GM12874 (cell line): Measurements from ENCODE around the gene ZNF302.

Experiments
- CTCF ChIP-seq: IDR thresholded peaks from 2 replicates; pipeline ENCODE4 v1.5.1; 2011; ENCODE audit warnings: low read depth, mild to moderate bottlenecking, control low read depth, low read length, moderate library complexity; ENCODE audit not compliant: insufficient read depth

The ZNF302 gene

GRCh38 chr19:34722353-34722752 lies 44.9 kb downstream of the ZNF302 start:
- TF ChIP-seq CTCF = no peak

GRCh38 chr19:34725400-34725799 lies 47.9 kb downstream of the ZNF302 start:
- TF ChIP-seq CTCF = no peak

DNA sequence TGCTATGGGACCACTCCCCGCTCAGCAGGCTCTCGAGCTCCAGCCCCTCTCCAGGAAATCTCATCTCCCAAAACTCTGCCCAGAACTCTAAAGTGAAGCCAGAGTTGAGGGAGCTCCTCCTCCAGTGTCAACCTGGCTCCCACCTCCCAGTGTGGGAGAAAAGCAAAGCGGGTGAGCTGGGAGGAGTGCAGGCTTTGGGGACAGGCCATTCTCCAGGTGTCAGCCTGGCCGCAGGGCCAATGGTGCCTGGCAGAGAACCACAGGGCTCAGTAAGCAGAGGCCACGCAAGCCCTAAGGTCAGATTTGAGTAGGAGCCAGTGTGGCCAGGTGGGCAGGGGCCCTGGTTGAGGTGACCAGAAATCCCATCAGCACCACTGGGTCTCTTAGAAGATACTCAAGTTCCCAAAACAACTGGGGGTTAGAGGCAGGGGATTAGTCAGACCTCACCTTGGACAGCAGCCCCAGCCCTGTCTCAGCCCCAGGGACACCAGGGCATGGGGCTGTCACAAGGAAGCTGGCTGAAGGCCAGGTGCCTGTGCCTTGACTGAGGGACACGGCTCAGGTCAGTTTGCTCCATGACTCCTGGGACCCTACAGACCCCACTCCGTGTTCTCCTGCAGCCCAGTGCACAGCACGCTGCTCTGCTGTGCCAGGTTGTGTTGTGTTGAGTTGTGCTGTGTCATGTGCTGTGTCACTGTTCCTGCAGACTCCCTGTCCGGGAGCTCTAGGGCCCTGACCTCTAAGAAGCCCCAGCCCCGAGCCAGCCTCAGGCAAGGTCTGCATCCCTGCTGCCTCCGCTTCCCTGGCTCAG lies 53.7 kb downstream of the ZNF302 start:
- no peak for TF ChIP-seq CTCF

DNA sequence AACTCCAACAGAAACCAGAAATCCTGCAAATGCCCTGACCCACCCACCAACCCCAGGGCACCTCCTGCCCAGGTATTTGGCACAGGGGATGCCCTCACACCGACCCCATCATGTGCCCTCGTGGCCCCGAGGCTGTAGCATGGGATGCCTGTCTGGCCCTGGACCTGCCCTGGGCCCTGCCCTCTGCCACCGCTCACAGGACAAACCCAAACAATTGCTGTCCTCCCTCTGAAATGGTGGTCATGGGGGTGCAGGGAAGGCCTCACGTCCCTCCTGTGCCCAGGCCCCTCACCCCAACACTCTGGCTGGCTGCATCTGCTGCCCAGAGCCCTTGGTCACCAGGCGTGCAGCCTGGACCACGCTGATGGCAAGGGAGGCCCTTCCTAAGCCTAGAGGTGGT lies 54.5 kb downstream of the ZNF302 start:
- no peak for TF ChIP-seq CTCF

- TF ChIP-seq CTCF = no peak
Observed at GRCh38 chr19:34732612-34733211, 55.2 kb downstream of the ZNF302 start.

- TF ChIP-seq CTCF = no peak
Observed at GRCh38 chr19:34733266-34733745, 55.8 kb downstream of the ZNF302 start.

GRCh38 chr19:34733746-34734536 lies 56.5 kb downstream of the ZNF302 start, which contains the start of gene ZNF181:
TSS of gene ZNF181 (plus strand) at chr19:34734243. CDS start at chr19:34735038, 795 bp downstream.
- no peak for TF ChIP-seq CTCF
